OCI-LY7 (cell line): ENCODE results near the gene NCKAP5. TPM values are rescaled to one million over a fixed set of nuclear protein-coding genes. Genes with fewer than 3 reads are reported as not detected.

ENCODE experiments used
- BruUV-seq: library from RNA; stranded (reverse); fragments of 400-500 nt; replicated peaks from 2 replicates; lab custom pipeline; 2021; lab: Mats Ljungman, UMichigan
- CTCF ChIA-PET: fragments of 300-600 bp; sonication (Branson Sonifier 250); formaldehyde crosslinking; loops from one replicate; lab custom pipeline; 2022; ENCODE audit warnings: antibody characterized with exemption; ENCODE audit not compliant: unreplicated experiment; lab: Charles Lee
- POLR2A ChIA-PET: fragments of 300-600 bp; sonication (Branson Sonifier 250); formaldehyde crosslinking; loops from one replicate; lab custom pipeline; 2022; ENCODE audit warnings: antibody characterized with exemption; lab: Charles Lee
- DNase-seq: peaks from one replicate; pipeline ENCODE4 v3.0.0-alpha.2; 2015; ENCODE audit warnings: low spot score
- H2AFZ ChIP-seq: fragments of 200-600 bp; sonication (generic), shearing (Covaris generic); 2 replicates; pipeline ENCODE4 v1.6.1; 2014; ENCODE audit warnings: mild to moderate bottlenecking, antibody characterized with exemption, low read length, moderate library complexity
- H3K27ac ChIP-seq: fragments of 200-600 bp; sonication (generic); 2 replicates; pipeline ENCODE4 v1.5.1; 2014; ENCODE audit warnings: mixed run types, low read depth, mild to moderate bottlenecking, moderate library complexity, low read length, inconsistent platforms; ENCODE audit not compliant: poor library complexity, severe bottlenecking
- H3K36me3 ChIP-seq: fragments of 200-600 bp; sonication (generic); 2 replicates; pipeline ENCODE4 v1.6.1; 2014; ENCODE audit warnings: mild to moderate bottlenecking, antibody characterized with exemption, low read length, moderate library complexity, mixed read lengths; ENCODE audit not compliant: insufficient read depth
- H3K4me1 ChIP-seq: fragments of 200-600 bp; sonication (generic); 2 replicates; pipeline ENCODE4 v1.5.1; 2014; ENCODE audit warnings: mild to moderate bottlenecking, low read length; ENCODE audit not compliant: insufficient read depth, poor library complexity, severe bottlenecking
- H3K4me2 ChIP-seq: fragments of 200-600 bp; sonication (generic); 2 replicates; pipeline ENCODE4 v1.6.1; 2014; ENCODE audit warnings: mild to moderate bottlenecking, low read length
- H3K4me3 ChIP-seq: fragments of 200-600 bp; sonication (generic); 2 replicates; pipeline ENCODE4 v1.5.1; 2014; ENCODE audit warnings: mild to moderate bottlenecking, low read depth, low read length; ENCODE audit not compliant: poor library complexity, severe bottlenecking
- H3K79me2 ChIP-seq: fragments of 200-600 bp; sonication (generic); 2 replicates; pipeline ENCODE4 v1.6.1; 2016; ENCODE audit warnings: low read depth, mild to moderate bottlenecking, low read length, moderate library complexity, mixed read lengths; ENCODE audit not compliant: insufficient read depth
- H3K9me2 ChIP-seq: fragments of 200-600 bp; sonication (generic); 2 replicates; pipeline ENCODE4 v1.6.1; 2016; ENCODE audit warnings: mild to moderate bottlenecking, low read length, mixed read lengths; ENCODE audit not compliant: insufficient read depth
- H3K9me3 ChIP-seq: fragments of 200-600 bp; sonication (generic); 2 replicates; pipeline ENCODE4 v1.6.1; 2014; ENCODE audit warnings: mild to moderate bottlenecking, mixed run types, low read length, mixed read lengths
- H4K20me1 ChIP-seq: fragments of 200-600 bp; sonication (generic); 2 replicates; pipeline ENCODE4 v1.6.1; 2014; ENCODE audit warnings: mild to moderate bottlenecking, antibody characterized with exemption, low read length, moderate library complexity, mixed read lengths; ENCODE audit not compliant: insufficient read depth
- CTCF ChIP-seq: fragments of 200-600 bp; sonication (generic); conservative IDR thresholded peaks from 2 replicates; pipeline ENCODE4 v1.5.1; 2014; ENCODE audit warnings: mild to moderate bottlenecking, antibody characterized with exemption, low read length, moderate library complexity, mixed read lengths
- EZH2phosphoT487 ChIP-seq: fragments of 200-600 bp; sonication (generic); IDR thresholded peaks from 2 replicates; pipeline ENCODE4 v1.6.1; 2018; ENCODE audit warnings: low read depth, borderline replicate concordance, mild to moderate bottlenecking, mixed run types, antibody characterized with exemption, low read length, moderate library complexity, mixed read lengths
- intact Hi-C: fragments of 100-400 bp; cut with micrococcal nuclease; formaldehyde crosslinking; loops from one replicate; pipeline ENCODE4 v1.10.0; 2022; ENCODE audit not compliant: unreplicated experiment
- total RNA-seq, 2 experiments: library from RNA; depleted of rRNA in 1 of 2; stranded (reverse); fragments of >200 nt in 1 of 2; shearing (Covaris generic) in 1 of 2; gene quantifications; 2 replicates each; pipeline ENCODE4 v1.2.3, GENCODE V29; 2014 to 2022

NCKAP5 gene
- total RNA-seq, 2 experiments from 2014 or later = not detected

GRCh38 chr2:132904142-132904842 is 664.0 kb downstream of the NCKAP5 start:
- ChIA-PET POLR2A (no interaction called here), CTCF (no interaction called here)
- Histone ChIP-seq H3K27ac (no peak overlapping the region), H3K4me2 (no peak overlapping the region), H3K4me3 (no peak overlapping the region), H2AFZ (no peak overlapping the region), H4K20me1 (no peaks in the 10 kb centered on the region), H3K4me1 (no peaks in the 10 kb centered on the region), H3K9me2 (no peaks in the 10 kb centered on the region), H3K9me3 (no peaks in the 10 kb centered on the region), H3K79me2 (no peaks in the 10 kb centered on the region), H3K36me3 (no peaks in the 10 kb centered on the region)
- TF ChIP-seq EZH2phosphoT487 (no peak), CTCF (no peak)
- intact Hi-C loops = no loop called here
- no peak for DNase-seq
- BruUV-seq = no TSS peak

- no peak overlapping the region for H3K4me3 ChIP-seq
- ChIA-PET POLR2A (no interaction called here), CTCF (no interaction called here)
- H3K9me3 ChIP-seq = no peaks in the 10 kb centered on the region
- DNase-seq = no peak
- no peak overlapping the region for H3K27ac ChIP-seq
- H3K4me2 ChIP-seq = no peak overlapping the region
- no peaks in the 10 kb centered on the region for H3K4me1 ChIP-seq
- intact Hi-C loops = no loop called here
- BruUV-seq = no TSS peak
- no peaks in the 10 kb centered on the region for H3K79me2 ChIP-seq
- no peaks in the 10 kb centered on the region for H4K20me1 ChIP-seq
- TF ChIP-seq EZH2phosphoT487 = no peak
- TF ChIP-seq CTCF = no peak
- no peaks in the 10 kb centered on the region for H3K36me3 ChIP-seq
- H2AFZ ChIP-seq = no peak overlapping the region
- H3K9me2 ChIP-seq = no peaks in the 10 kb centered on the region
Observed at GRCh38 chr2:132902626-132903025, 665.6 kb downstream of the NCKAP5 start.

DNA sequence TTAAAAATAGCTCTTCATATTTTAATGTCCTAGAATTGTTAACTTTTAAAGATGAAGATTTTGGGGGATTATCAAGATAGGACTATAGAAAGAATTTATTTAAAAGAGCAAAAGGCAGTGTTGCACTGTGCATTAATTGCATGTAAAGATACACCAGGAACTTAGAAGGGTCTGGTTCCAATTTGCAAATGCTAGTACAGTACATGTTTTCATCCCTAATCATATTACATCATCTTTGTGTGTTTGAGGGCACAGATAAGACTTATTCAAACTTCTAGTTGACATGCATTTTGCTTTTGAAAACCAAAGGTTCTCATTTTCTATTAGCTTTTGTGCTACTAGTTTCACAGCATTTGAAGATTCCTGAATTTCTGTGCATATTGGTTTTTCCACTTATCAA is 666.6 kb downstream of the NCKAP5 start:
- no peaks in the 10 kb centered on the region for H3K9me3 ChIP-seq
- BruUV-seq = no TSS peak
- H3K4me1 ChIP-seq = no peaks in the 10 kb centered on the region
- H3K4me3 ChIP-seq = no peak overlapping the region
- CTCF ChIA-PET = no interaction called here
- H3K27ac ChIP-seq = no peak overlapping the region
- no peaks in the 10 kb centered on the region for H3K36me3 ChIP-seq
- H3K79me2 ChIP-seq = no peaks in the 10 kb centered on the region
- no peak for DNase-seq
- no peak overlapping the region for H2AFZ ChIP-seq
- no peak overlapping the region for H3K4me2 ChIP-seq
- TF ChIP-seq EZH2phosphoT487 = no peak
- TF ChIP-seq CTCF = no peak
- no peaks in the 10 kb centered on the region for H4K20me1 ChIP-seq
- POLR2A ChIA-PET = no interaction called here
- intact Hi-C loops = no loop called here
- no peaks in the 10 kb centered on the region for H3K9me2 ChIP-seq
